HUES48 (cell line): ENCODE measurements around the gene MAEA.

ENCODE experiments used
- H3K27ac ChIP-seq: one replicate; pipeline ENCODE4 v1.7.0; 2013; ENCODE audit warnings: low read depth, low read length, inconsistent platforms
- H3K27me3 ChIP-seq: 2 replicates; pipeline ENCODE4 v1.6.1; 2013; ENCODE audit warnings: mild to moderate bottlenecking, low read length; ENCODE audit not compliant: control insufficient read depth, insufficient read depth
- H3K36me3 ChIP-seq: 2 replicates; pipeline ENCODE4 v1.6.1; 2013; ENCODE audit warnings: low read length; ENCODE audit not compliant: control insufficient read depth, insufficient read depth
- H3K4me1 ChIP-seq: 2 replicates; pipeline ENCODE4 v1.6.1; 2013; ENCODE audit warnings: mild to moderate bottlenecking, low read length; ENCODE audit not compliant: control insufficient read depth, insufficient read depth
- H3K4me3 ChIP-seq: 2 replicates; pipeline ENCODE4 v1.5.1; 2013; ENCODE audit warnings: mild to moderate bottlenecking, low read depth, low read length
- H3K9ac ChIP-seq: 2 replicates; pipeline ENCODE4 v1.6.1; 2013; ENCODE audit warnings: mild to moderate bottlenecking, low read depth, low read length, moderate library complexity
- H3K9me3 ChIP-seq: 2 replicates; pipeline ENCODE4 v1.6.1; 2013; ENCODE audit warnings: low read length; ENCODE audit not compliant: control insufficient read depth, insufficient read depth

The MAEA gene

GRCh38 chr4:1264942-1265341, 24.7 kb upstream of the MAEA start:
- no peaks in the 10 kb centered on the region for H3K36me3 ChIP-seq
- peaks cover 4% of the 10 kb centered on the region; the same call in 1 of the 2 replicates for H3K9me3 ChIP-seq
- H3K4me3 ChIP-seq = no peak overlapping the region
- no peaks in the 10 kb centered on the region for H3K27me3 ChIP-seq
- no peak overlapping the region for H3K27ac ChIP-seq
- H3K9ac ChIP-seq = no peak overlapping the region
- H3K4me1 ChIP-seq = no peaks in the 10 kb centered on the region

GRCh38 chr4:1265351-1265750, 24.3 kb upstream of the MAEA start:
- Histone ChIP-seq H3K27me3 (no peaks in the 10 kb centered on the region), H3K9me3 (peaks cover 4% of the 10 kb centered on the region; the same call in 1 of the 2 replicates), H3K9ac (no peak overlapping the region), H3K4me3 (no peak overlapping the region), H3K4me1 (no peaks in the 10 kb centered on the region), H3K36me3 (no peaks in the 10 kb centered on the region), H3K27ac (no peak overlapping the region)

- Histone ChIP-seq H3K27me3 (no peaks in the 10 kb centered on the region), H3K9me3 (peaks cover 6% of the 10 kb centered on the region), H3K4me3 (no peak overlapping the region; the same call in 1 of the 2 replicates), H3K4me1 (no peaks in the 10 kb centered on the region), H3K36me3 (no peaks in the 10 kb centered on the region), H3K9ac (no peak overlapping the region), H3K27ac (no peak overlapping the region)
Measured at GRCh38 chr4:1266881-1267763, 22.6 kb upstream of the MAEA start.

GRCh38 chr4:1269209-1269608, 20.5 kb upstream of the MAEA start:
- peaks cover 6% of the 10 kb centered on the region for H3K9me3 ChIP-seq
- no peaks in the 10 kb centered on the region for H3K36me3 ChIP-seq
- H3K9ac ChIP-seq = no peak overlapping the region
- H3K27ac ChIP-seq = no peak overlapping the region
- H3K4me3 ChIP-seq = no peak overlapping the region
- no peaks in the 10 kb centered on the region for H3K4me1 ChIP-seq
- H3K27me3 ChIP-seq = no peaks in the 10 kb centered on the region

- Histone ChIP-seq H3K4me3 (no peak overlapping the region), H3K27ac (no peak overlapping the region), H3K27me3 (no peaks in the 10 kb centered on the region), H3K9me3 (peaks cover 7% of the 10 kb centered on the region), H3K36me3 (no peaks in the 10 kb centered on the region), H3K9ac (no peak overlapping the region), H3K4me1 (no peaks in the 10 kb centered on the region)
Measured at GRCh38 chr4:1271686-1272085, 18.0 kb upstream of the MAEA start.

GRCh38 chr4:1274871-1275270, 14.8 kb upstream of the MAEA start:
- Histone ChIP-seq H3K9me3 (peaks cover 12% of the 10 kb centered on the region), H3K4me1 (no peaks in the 10 kb centered on the region), H3K27ac (no peak overlapping the region), H3K4me3 (no peak overlapping the region), H3K9ac (no peak overlapping the region), H3K27me3 (no peaks in the 10 kb centered on the region), H3K36me3 (no peaks in the 10 kb centered on the region)

- peaks cover 11% of the 10 kb centered on the region for H3K9me3 ChIP-seq
- no peaks in the 10 kb centered on the region for H3K4me1 ChIP-seq
- H3K36me3 ChIP-seq = no peaks in the 10 kb centered on the region
- H3K9ac ChIP-seq = no peak overlapping the region
- no peak overlapping the region for H3K27ac ChIP-seq
- H3K27me3 ChIP-seq = no peaks in the 10 kb centered on the region
- no peak overlapping the region for H3K4me3 ChIP-seq
Measured at GRCh38 chr4:1276984-1277383, 12.7 kb upstream of the MAEA start.

- no peak overlapping the region for H3K4me3 ChIP-seq
- H3K9ac ChIP-seq = no peak overlapping the region
- no peaks in the 10 kb centered on the region for H3K4me1 ChIP-seq
Measured at GRCh38 chr4:1277667-1278665, 11.7 kb upstream of the MAEA start.

GRCh38 chr4:1279253-1279652, 10.4 kb upstream of the MAEA start:
- Histone ChIP-seq H3K36me3 (no peaks in the 10 kb centered on the region), H3K9ac (no peak overlapping the region), H3K4me1 (no peaks in the 10 kb centered on the region)

More at GRCh38 chr4:1277667-1278665, 11.7 kb upstream of the MAEA start:
- Histone ChIP-seq H3K9me3 (peaks cover 11% of the 10 kb centered on the region), H3K27me3 (no peaks in the 10 kb centered on the region), H3K27ac (no peak overlapping the region), H3K36me3 (no peaks in the 10 kb centered on the region)

GRCh38 chr4:1283711-1284110, 6.0 kb upstream of the MAEA start:
- Histone ChIP-seq H3K4me3 (no peak overlapping the region), H3K9me3 (peaks cover 4% of the 10 kb centered on the region; the same call in 1 of the 2 replicates)

More at GRCh38 chr4:1279253-1279652, 10.4 kb upstream of the MAEA start:
- H3K4me3 ChIP-seq = no peak overlapping the region
- H3K27ac ChIP-seq = no peak overlapping the region
- peaks cover 11% of the 10 kb centered on the region for H3K9me3 ChIP-seq
- no peaks in the 10 kb centered on the region for H3K27me3 ChIP-seq

More at GRCh38 chr4:1283711-1284110, 6.0 kb upstream of the MAEA start:
- H3K36me3 ChIP-seq = no peaks in the 10 kb centered on the region
- no peak overlapping the region for H3K9ac ChIP-seq
- no peaks in the 10 kb centered on the region for H3K4me1 ChIP-seq
- H3K27ac ChIP-seq = no peak overlapping the region
- no peaks in the 10 kb centered on the region for H3K27me3 ChIP-seq
